Medulla oblongata (tissue), 1 donor: Measurements from ENCODE around the gene ZSWIM6.

Experiments
- DNase-seq: peaks from one replicate; pipeline ENCODE4 v3.0.0-alpha.2; 2015; ENCODE audit errors: extremely low spot score

The ZSWIM6 gene

DNA sequence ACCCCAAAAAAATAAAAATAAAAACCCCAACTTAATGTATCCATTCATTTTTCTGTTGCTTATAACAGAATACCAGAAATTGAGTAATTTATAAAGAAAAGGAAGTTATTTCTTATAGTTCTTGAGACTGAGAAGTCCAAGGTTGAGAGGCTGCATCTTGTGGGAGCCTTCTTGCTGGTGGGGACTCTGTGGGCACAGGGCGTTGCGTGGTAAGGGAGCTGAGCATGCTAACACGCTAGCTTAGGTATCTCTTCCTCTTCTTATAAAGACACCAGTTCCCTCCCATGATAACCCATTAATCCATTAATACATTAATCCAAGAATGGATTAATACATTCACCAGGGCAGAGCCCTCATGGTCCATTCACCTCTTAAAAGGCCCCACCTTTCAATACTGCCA, 150.9 kb downstream of the ZSWIM6 start:
- no peak for DNase-seq

DNA sequence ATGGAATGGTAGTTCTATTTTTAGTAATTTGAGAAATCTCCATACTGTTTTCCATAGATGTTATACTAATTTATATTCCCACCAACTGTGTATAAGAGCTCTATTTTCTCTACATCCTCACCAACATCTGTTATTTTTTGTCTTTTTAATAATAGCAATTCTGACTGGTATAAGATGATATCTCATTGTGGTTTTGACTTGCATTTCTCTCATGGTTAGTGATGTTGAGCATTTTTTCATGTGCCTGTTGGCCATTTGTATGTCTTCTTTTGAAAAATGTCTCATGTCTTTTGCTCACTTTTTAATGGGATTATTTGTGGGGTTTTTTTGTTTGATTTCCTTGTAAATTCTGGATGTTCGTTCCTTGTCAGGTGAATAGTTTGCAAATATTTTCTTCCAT, 154.4 kb downstream of the ZSWIM6 start:
- DNase-seq, result no peak

DNA sequence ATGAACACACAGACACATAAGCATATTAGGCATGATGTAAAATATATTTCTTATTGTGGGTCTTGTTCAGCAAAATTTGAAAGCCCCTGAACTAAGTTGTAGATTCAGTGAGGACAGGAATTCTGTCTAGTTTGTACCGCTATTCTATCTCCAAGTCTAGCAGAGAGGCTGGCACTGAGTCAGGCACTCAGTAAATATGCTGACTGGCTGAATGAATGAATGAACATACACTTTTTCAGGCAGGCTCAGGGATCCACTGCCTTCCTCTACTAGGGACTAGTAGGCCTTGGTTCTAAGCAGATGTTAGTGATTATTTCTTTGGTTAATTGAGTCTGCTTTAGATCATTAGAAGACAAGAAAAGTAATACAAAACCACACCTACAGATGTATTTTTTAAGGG, 157.5 kb downstream of the ZSWIM6 start:
- DNase-seq, result no peak

DNA sequence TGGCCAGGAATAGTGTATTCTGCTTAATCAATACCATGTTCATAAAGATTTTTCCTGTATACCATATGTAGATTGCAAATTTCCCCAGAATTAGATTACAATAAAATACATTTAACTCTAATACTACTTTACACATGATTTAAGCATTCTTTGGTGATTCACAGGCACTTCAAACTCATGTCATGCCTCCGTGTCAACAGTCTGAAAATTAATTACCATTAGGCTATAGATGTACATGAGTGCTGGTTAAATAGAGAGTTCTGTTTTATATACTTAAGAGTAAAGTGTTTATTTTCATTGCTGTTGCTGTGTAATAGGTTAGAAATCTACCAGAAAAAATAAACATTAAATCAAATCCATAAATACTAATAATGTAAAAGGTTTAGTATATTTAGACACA, 159.8 kb downstream of the ZSWIM6 start:
- DNase-seq, result no peak

DNA sequence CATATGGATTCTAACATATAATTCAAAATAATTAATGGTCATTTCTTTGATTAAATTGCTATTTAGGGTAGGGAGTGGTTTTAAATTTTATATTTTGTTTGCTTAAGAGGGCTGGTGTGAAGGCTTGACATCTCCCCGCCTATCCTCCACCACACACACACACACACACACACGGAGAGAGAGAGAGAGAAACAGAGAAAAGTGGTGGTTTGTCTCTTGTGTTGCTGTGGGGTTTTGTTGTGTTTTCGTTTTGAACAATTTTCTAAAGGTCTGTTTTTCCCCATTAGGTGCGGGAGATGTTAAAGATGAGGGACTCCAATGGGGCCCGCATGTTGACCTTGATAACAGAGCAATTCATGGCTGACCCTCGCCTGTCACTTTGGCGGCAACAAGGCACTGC, 161.9 kb downstream of the ZSWIM6 start:
- no peak for DNase-seq

DNA sequence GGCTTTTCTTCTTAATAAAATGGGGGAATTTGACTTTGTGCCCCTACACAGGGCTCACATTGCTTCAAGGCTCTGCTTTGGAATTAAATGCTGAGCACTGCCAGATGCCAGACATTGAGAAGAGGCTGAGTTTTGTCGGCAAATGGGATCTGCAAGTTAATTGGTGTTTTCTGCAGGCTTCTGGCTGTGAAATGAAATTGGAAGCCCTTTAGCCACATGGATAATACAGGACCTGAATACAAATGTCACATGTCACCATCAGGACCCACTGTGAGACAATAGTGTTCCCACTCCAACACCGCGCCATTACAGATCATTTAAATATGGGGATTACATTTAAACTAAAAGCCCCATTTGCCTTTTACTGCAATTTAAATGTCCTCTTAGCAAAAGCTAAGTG, 164.4 kb downstream of the ZSWIM6 start:
- peak; percentile 76 for DNase-seq

DNA sequence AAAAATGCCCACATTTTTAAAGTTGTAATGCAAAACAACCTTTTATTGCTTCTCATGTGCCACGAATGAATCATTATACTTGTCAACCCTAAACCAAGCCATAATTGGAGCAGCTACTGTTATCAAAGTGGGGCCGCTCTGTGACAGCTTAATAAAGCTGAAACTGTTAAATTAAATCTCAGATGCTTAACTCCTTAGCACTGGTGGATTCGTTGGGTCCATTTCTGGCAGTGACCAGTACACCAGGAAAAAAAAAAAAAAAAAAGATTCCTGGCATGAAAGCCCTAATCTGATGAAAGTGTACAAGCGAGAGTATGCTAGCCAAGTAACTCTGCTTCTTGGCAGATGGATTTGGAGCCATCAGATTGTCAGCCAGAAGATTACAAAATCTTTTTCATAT, 164.8 kb downstream of the ZSWIM6 start:
- peak; percentile 42 for DNase-seq

DNA sequence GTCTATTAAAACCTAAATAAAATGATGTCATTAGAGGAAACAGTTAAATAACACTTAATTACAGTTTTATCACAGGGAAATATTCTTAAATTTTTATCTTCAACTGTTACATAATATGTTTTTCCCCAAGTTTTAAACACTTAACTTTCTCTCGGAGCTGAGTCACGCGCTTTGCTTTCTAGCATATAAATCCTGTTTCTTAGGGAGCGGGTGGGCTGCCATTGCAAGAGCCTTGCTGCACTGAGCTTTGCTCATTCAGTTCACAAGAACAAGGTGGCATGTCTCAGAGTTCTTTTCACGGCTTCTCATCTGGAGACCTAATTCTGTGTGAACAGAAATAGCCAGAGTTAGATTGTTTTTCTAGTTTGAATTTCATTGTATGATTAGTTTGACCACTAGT, 166.1 kb downstream of the ZSWIM6 start:
- no peak for DNase-seq

DNA sequence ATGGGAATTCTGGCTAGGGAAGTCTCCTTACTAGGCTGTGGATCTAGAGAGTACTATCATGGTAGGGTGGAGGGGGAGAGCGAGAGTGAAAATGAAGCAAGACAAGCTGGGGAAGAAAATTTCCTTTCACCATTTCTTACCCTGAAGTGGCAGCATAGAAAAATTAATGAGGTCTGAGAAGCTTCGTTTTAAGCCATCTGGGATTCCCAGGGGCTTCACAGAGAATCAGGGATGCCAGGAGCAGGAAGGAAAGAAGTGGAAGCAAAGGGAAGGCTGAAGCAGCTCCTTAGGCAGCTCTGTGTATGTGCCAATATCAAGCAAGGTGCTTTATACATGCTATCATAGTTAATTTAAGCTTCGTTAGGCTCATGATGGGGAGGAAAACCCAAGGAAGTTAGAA, 169.9 kb downstream of the ZSWIM6 start:
- no peak for DNase-seq

DNA sequence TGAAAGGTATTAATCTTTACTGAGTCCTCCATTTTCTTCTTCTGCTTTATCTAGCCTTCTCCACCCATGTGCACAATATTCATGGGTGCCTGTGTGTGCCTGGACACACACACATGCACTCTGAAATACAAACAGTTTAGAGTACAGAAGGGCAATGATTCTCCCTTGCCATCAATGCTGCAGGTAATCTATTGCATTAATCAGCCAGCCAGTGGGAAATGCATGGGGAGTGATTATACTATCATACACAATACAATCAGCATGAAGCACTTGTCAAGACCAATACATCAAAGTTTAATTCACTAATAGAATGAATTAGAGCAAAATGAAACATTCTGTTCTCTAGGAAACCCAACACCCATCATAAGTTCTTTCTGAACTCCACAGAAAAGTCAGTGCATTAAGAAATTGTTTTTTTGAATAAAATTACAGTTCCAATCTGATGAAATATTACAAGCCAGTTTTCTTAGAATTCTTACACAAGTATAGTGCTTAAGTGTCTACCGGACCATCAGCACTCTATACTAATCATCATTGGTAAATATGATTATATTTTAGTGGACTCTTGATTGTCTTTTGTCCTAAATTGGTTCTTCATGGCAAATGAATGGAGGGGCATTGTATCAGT, 172.2 kb downstream of the ZSWIM6 start:
- no peak for DNase-seq

DNA sequence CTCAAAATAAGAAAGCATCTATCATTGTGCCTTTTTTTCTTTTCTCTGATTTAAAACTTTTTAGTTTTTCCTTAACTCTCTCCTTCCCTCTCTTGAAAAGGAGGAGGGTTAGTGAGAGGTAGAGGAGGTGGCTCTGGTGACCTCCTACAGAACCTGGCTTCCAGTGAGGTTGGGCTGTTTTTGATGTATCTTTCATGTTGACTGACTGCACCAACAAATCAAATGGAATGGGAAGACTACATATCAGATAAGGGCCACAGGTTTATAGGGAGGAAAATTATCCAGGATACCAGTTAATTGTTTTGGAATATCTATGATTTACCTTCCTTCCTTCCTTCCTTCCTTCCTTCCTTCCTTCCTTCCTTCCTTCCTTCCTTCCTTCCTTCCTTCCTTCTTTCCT, 173.2 kb downstream of the ZSWIM6 start:
- no peak for DNase-seq

DNA sequence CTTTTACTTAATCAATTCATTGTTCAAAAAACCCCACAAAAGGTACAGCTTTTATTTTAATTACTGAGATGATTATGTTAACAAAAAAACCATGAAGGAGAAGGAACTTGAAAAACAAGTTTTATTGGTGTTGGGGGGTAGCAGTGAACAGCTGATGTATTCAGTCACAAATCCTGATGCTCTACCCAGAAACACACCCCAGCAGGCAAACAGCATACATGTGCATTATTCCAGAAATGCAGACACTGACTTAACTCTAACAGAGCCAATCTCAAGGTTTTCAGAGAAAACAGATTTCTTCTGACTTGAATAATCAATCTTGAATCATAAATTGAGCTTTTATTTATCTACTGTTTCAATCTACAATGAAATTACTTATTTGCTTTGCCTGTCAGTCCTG, 175.2 kb downstream of the ZSWIM6 start:
- DNase-seq, result no peak

DNA sequence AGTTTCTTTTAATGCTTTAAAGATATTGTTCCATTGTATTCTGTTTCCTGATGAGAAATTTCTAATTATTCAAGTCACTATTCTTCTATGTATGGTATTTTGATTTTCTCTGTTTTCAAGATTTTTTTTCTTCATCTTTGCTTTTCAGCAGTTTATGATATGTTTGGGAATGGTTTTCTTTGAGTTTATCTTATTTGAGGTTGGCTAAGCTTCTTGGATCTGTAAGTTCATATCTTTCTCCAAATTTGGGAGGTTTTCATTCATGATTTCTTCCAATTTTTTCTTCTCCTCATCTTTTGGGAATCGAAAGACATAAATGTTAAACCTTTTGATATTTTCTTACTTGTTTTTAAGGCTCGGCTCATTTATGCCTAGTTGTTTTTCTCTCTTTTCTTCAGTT, 184.9 kb downstream of the ZSWIM6 start:
- DNase-seq, result no peak

DNA sequence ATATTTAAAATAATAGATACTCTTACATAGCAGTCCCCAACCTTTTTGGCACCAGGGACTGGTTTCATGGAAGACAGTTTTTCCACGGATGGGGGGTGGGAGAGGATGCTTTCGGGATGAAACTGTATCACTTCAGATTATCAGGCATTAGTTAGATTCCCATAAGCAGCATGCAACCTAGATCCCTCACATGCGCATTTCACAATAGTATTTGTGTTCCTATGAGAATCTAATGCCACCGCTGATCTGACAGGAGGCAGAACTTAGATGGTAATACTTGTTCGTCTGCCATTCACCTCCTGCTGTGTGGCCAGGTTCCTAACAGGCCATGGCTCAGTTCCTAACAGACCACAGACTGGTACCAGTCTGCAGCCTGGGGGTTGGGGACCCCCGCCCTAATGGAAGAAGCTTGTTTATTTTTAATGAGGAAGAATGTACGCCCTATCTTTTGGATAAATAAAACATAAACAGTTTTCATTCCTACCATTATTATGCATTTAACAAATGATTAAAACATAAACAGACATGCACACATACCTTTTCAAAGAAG, 187.7 kb downstream of the ZSWIM6 start:
- no peak for DNase-seq

DNA sequence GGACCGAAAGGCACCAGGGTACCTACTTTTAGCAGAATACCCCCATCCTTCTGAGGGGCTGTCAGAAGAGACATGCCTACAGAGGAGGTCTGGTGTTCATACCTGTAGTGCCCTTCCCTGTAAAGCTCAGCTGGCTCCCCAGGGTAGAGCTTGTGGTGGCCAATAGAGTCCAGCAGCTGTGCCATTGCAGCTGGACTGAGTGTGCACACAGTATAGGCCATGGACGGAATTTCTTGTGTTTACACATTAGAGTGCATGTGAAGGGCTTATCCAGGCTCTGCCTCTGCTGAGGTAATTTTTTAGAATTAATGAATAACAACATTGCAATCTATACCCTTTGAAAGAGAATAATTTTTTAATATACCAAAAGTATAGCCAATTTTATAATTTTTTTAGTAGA, 191.0 kb downstream of the ZSWIM6 start:
- no peak for DNase-seq

DNA sequence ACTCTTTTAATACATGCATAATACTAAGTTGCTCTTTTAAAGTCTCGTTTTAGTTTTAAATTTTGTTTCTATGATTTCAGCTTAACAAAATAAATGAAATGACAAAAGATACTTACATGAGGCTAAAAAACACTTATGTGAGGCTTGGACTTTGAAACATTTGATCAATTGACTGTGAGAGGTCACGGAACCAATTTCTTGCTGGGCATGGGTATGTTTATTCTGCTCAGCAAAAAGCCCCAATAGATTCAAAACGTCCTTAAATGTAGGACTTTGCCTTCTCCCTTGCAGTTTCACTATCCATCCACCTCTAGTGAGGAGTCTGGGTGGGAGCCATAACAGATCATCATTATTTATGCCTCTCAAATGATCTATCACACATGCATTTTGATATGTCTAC, 191.9 kb downstream of the ZSWIM6 start:
- no peak for DNase-seq

DNA sequence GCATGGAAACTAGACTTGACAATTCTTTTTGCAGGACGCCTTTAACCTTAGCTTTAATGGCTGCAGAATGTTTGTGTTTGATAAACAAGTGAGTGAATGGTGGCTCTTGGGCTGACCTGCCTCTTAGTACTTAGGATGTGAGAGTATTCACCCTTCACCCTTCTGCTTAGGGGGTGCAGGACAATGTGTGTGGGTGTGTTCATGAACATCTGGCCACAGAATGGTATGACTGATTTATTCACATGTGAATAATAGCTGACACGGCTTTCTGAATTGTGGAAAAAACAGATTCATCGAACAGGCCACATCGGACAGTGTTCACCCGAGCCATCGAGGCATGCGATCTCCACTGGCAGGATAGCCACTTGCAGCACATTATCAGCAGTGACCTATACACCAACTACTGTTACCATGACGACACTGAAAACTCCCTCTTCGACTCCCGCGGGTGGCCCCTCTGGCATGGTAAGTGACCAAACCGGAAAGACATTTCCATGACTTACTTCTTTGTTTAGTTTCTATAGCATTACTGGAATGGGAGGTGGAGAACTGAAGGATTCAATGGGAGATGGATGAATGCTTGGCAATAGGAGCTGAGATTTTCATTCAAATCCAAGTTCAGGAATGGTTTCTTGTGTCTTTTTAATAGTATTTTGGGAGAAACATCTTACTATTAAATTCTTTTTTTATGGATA, 193.6 kb downstream of the ZSWIM6 start:
- peak; percentile 14 for DNase-seq

DNA sequence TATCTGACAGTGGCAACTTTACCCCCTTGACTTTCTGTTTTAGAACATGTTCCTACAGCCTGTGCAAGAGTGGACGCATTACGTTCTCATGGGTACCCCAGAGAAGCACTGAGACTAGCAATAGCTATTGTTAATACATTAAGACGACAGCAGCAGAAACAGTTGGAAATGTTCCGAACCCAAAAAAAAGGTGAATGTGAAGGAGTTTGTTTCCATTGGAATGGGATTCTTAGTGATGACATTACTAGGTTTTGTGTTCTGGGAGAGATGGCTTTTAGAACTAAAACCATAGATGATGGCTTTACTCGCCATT, 194.1 kb downstream of the ZSWIM6 start:
- no peak for DNase-seq

DNA sequence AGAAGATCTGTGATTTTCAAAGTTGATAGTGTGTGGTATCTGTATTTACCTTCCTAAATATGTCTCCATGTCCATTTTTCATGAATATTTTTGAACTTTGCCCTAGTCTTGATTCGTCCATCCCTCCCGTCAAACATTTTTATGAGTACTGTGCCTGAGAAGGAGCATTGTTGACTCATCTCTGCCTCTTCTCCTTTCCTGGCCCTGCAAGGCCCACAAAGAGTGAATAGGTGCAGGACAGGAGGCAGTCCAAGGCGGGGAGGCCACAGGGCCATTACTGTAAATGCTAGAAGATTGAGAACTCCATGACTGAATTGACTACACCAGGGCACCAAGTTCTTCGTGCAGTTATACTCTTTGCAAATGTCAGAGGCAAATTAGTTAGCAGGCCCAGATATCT, 200.9 kb downstream of the ZSWIM6 start:
- no peak for DNase-seq

DNA sequence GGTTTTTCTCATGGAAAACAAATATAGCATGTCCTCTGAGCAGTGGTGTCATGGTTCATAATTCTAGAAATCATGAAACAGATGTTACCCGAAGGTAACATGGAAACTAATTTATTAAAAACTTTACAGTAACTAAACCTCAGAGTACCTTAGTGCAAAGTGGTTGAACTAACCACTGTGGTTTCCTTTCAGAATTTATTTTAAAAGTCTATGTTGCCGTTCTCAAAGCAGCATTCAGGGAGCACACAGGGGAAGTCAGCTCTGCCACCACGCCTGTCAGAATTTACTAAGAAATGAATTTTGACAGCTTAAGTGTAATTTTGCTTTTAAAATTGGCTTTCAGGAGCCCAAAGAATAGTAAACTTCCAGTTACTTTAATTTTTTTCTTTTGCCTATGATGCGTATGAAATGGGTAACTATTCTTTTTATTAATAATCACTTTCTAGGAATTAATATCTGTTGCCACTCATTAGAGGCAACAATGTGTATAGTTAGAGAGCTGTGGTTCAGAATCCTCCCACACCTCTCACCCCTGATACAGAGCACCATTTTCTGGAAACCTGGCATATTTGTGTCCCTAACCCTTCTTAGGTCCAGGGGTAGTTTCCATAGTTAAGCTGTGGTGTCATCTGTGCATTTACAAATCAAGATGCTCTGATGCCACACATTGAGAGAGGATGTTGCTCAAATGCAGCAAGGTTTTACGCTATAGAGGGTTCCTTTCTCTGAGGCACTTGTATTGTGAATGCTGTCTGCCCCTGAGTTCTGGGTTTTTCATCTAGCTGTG, 202.6 kb downstream of the ZSWIM6 start:
- DNase-seq, result no peak

DNA sequence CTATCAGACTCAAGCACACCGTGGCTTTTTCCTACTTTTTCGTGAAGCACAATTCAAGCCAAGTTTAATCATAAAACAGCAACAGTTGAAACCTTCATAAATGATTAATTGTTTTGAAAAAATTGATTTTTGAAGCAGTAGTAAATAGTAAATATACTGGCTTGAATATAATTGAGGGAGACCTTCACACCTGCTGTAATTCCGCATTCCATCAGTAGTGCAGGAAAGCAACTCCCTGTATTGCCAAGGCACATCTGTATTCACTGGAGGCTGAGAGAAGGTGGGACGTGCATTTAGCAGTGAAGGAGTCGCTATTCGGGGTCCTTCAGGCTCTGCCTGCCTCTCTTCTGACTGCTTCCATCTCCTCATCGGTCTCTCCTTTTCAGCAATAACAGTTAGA, 203.8 kb downstream of the ZSWIM6 start:
- DNase-seq, result no peak

DNA sequence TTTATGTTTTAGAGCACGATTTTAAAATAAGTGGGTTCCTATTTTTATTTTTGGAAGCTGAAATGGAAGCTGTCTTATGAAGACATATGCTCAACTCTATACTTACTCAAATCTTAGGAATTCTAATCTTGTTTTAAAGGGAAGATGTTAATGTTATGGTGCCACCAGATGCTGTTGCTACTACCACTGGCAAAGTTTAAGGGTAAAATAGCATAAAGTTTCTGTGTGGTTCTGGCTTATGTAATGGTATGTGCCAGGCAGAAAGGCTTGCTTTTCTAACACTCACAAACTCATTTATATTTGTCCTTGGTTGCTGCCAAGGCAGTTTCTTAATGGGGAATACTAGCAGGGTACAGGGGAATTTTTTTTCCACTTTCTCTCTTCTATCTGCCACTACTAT, 204.9 kb downstream of the ZSWIM6 start:
- DNase-seq, result no peak
